Upper lobe of left lung (tissue), 6 donors: Measurements from ENCODE around the gene CCDC158. TPM values are rescaled to one million over a fixed set of nuclear protein-coding genes. Genes with fewer than 3 reads are reported as not detected.
"Not testable (repeated sequence)": the region's sequence is repeated elsewhere in the genome, so short reads cannot be mapped to it uniquely, and the experiment has no call there.

Source experiments
- ATAC-seq, 2 donors: fragments of 200-7000 bp; cut with Tn5 transposase; one replicate each; pipeline ENCODE4 v1.9.1; 2022; ENCODE audit warnings: mild to moderate bottlenecking in 2 of 2, moderate library complexity in 2 of 2; ENCODE audit not compliant: low FRiP score in 2 of 2
- DNase-seq, 2 donors: peaks; one replicate each; pipeline ENCODE4 v3.0.0-alpha.2; 2019 to 2020
- H3K27ac ChIP-seq, 4 donors: fragments of 200-600 bp; sonication (generic); one replicate each; pipeline ENCODE4 v1.5.1; 2016 to 2019
- H3K27me3 ChIP-seq, 4 donors: fragments of 200-600 bp; sonication (generic); one replicate each; pipeline ENCODE4 v1.5.1; 2017 to 2019
- H3K36me3 ChIP-seq, 4 donors: fragments of 200-600 bp; sonication (generic); one replicate each; pipeline ENCODE4 v1.5.1; 2016 to 2019
- H3K4me1 ChIP-seq, 4 donors: fragments of 200-600 bp; sonication (generic); one replicate each; pipeline ENCODE4 v1.5.1; 2018 to 2019
- H3K4me3 ChIP-seq, 4 donors: fragments of 200-600 bp; sonication (generic); one replicate each; pipeline ENCODE4 v1.5.1; 2017 to 2019; ENCODE audit warnings: mild to moderate bottlenecking in 2 of 4, moderate library complexity in 1 of 4
- H3K9me3 ChIP-seq, 4 donors: fragments of 200-600 bp; sonication (generic); one replicate each; pipeline ENCODE4 v1.5.1; 2018 to 2019
- CTCF ChIP-seq, 6 experiments: fragments of 450-650 bp in 4 of 6; fragments of 200-600 bp in 2 of 6; sonication (generic) in 2 of 6; IDR thresholded peaks; one replicate each; pipeline ENCODE4 v1.5.1; 2016 to 2019; ENCODE audit warnings: antibody characterized with exemption in 6 of 6
- EP300 ChIP-seq, 4 donors: sonication (generic); formaldehyde crosslinking; IDR thresholded peaks; one replicate each; pipeline ENCODE4 v1.5.1; 2017; ENCODE audit warnings: antibody characterized with exemption in 4 of 4, control low read depth in 2 of 4
- POLR2A ChIP-seq, 4 donors: fragments of 450-650 bp; IDR thresholded peaks; one replicate each; pipeline ENCODE4 v1.5.1; 2016 to 2017; ENCODE audit warnings: antibody characterized with exemption in 4 of 4, mild to moderate bottlenecking in 2 of 4
- POLR2AphosphoS5 ChIP-seq, 2 donors: sonication (generic); formaldehyde crosslinking; IDR thresholded peaks; one replicate each; pipeline ENCODE4 v1.5.1; 2017; ENCODE audit warnings: antibody characterized with exemption in 2 of 2
- WGBS, 2 donors: methylation state at CpG; one replicate each; pipeline ENCODE4 v1.1.5; 2017 to 2018; 5-methylcytosine and 5-hydroxymethylcytosine counted together
- total RNA-seq, 6 donors: library from RNA; depleted of rRNA in 4 of 6; stranded (reverse); fragments of >200 nt in 4 of 6; gene quantifications; one replicate each; pipeline versions ENCODE4 v1.1.0 to v1.2.1, GENCODE V29; 2016 to 2021
- donor health status: DM: no; HTN: no; CAD: no; lungs with moderate emphysema.
- donor health status: DM: no; HTN: yes; CAD: no; lungs with severe emphysema.

Gene CCDC158
- total RNA-seq, 6 donors from 2014 or later = 0.11 to 1.0 (median 0.37) TPM; not detected in 1

DNA sequence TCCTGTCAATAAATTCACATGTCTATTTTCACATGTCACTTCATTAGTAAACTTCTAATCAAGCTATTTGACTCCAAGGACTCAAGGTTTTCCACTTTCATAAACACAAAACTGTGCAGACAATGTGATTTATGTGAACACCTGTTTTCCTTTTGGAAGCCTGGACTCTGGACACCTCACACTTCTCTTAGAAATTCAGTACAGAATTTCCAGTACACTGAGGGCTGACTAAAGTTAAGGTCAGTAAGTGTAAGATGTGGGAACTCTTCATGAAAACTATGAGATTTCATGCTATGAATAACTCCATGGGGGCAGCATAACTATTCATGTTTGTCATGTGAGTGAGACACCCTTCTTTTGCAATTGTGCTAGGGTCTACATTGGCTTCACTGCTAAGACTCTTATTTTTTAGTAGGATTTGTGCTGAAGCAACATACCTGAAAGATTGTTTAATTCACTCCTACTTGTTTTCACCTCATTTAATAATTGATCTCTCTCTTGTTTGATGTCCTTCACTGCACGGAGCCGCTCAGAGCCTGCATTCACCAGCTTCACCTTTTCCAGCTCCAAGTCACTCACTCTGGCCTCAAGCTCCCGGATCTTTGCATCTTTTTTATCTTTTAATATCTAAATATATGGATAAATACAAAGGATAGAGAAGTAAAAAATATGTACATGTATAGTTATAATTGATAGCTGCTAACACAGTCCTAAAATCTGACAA, 59.1 kb downstream of the CCDC158 start:
- H3K4me3 ChIP-seq = no peak overlapping the region
- H3K36me3 ChIP-seq = no peaks in the 10 kb centered on the region
- no peaks in the 10 kb centered on the region for H3K27me3 ChIP-seq
- DNase-seq (no peak), ATAC-seq (no peak)
- no peak for TF ChIP-seq CTCF (IDR thresholded peaks at IDR 0.05)
- no peak for TF ChIP-seq POLR2A (IDR thresholded peaks at IDR 0.05)
- TF ChIP-seq POLR2AphosphoS5 (IDR thresholded peaks at IDR 0.05) = no peak
- no peak for TF ChIP-seq EP300 (IDR thresholded peaks at IDR 0.05)
- no peaks in the 10 kb centered on the region for H3K4me1 ChIP-seq
- no peak overlapping the region for H3K27ac ChIP-seq
- H3K9me3 ChIP-seq = peaks cover 6 to 28% (median 13%) of the 10 kb centered on the region in 4 donors
- WGBS, 2 donors = 90 to 95% methylated on average over 3 of the region's 3 CpGs

- H3K4me3 ChIP-seq = not testable (repeated sequence)
- H3K9me3 ChIP-seq = peaks cover 6 to 29% (median 13%) of the 10 kb centered on the region in 4 donors
Measured at GRCh38 chr4:76359881-76360466, 61.0 kb downstream of the CCDC158 start.

DNA sequence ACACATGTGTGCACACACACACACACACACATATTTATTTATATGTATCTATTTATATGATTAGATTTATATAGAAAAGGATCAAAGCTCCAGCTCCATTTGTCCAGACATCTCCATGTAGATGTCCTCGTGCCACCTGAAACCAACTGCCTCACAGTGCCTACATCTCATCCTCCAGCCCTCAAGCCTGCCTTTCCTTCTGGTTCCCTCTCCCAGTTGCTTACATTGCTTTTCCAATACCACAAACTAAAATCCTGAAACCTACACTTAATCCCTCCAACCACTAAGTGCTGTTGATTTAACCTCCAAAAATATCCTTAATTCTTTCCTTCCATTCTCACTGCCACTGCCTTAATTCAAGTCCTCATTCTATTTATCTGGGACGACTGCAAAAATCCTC, 63.0 kb downstream of the CCDC158 start:
- WGBS, 2 donors = 82% methylated on average over 2 of the region's 2 CpGs
- no peak for DNase-seq
- Histone ChIP-seq H3K36me3 (no peaks in the 10 kb centered on the region), H3K4me1 (no peaks in the 10 kb centered on the region), H3K4me3 (no peak overlapping the region), H3K27ac (no peak overlapping the region), H3K27me3 (no peaks in the 10 kb centered on the region), H3K9me3 (peaks cover 6 to 29% (median 13%) of the 10 kb centered on the region in 4 donors)
- no peak for ATAC-seq
- TF ChIP-seq POLR2AphosphoS5 (IDR thresholded peaks at IDR 0.05) (no peak), CTCF (IDR thresholded peaks at IDR 0.05) (no peak), POLR2A (IDR thresholded peaks at IDR 0.05) (no peak), EP300 (IDR thresholded peaks at IDR 0.05) (no peak)

More at GRCh38 chr4:76359881-76360466, 61.0 kb downstream of the CCDC158 start:
- not testable (repeated sequence) for H3K27ac ChIP-seq, DNase-seq, H3K4me1 ChIP-seq, H3K36me3 ChIP-seq, H3K27me3 ChIP-seq, ATAC-seq

DNA sequence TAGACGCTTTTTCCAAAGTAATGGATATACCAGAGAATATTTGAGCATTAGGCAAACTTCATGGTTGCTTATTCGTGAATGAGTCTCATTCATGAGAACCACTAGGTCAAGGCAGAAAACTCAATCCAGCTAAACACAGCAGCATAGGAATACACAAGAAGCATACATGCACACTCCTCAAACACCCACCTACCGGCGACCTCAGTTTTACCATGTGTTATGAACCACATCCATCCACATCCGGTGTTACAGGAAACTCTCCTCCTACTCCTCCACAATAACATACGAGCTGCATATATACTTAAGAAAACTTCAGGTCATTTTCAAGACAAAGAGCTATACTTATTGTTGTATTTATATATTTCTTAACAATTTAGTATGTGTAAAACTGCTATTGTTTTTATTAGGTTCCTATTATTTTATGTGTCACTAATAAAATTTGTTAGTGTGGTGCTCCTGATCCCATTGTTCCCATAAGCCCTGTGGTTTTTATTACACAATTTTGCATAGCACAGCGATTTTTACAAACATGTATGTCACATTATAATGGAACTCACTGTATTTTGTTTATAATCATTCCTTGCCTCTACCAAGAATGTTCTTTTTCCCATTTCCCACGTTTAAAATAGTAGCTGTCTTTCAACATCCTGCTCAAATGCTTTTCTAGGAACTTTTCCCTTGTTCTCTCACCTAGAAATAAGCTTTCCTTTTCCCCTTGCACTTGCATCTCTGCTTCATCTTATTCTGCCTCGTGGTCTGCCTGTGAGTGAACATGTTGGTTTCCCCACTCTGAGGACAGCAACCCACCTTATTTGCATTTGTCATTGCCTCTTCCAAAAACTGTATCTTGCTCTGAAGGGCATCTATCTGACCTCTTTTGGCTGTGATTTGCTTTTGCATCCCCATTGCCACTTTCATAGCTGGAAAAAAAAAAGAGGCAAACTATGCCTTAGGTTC, 66.1 kb downstream of the CCDC158 start:
- ATAC-seq (no peak), DNase-seq (no peak)
- H3K27ac ChIP-seq = no peak overlapping the region
- WGBS, 2 donors = 64 to 65% methylated on average over 9 of the region's 9 CpGs
- H3K4me3 ChIP-seq = no peak overlapping the region
- no peaks in the 10 kb centered on the region for H3K36me3 ChIP-seq
- no peaks in the 10 kb centered on the region for H3K4me1 ChIP-seq
- H3K9me3 ChIP-seq = peaks cover 3 to 22% (median 7%) of the 10 kb centered on the region in 4 donors
- H3K27me3 ChIP-seq = no peaks in the 10 kb centered on the region
- no peak for TF ChIP-seq POLR2A (IDR thresholded peaks at IDR 0.05)
- no peak for TF ChIP-seq POLR2AphosphoS5 (IDR thresholded peaks at IDR 0.05)
- TF ChIP-seq CTCF (IDR thresholded peaks at IDR 0.05) = no peak
- TF ChIP-seq EP300 (IDR thresholded peaks at IDR 0.05) = no peak

DNA sequence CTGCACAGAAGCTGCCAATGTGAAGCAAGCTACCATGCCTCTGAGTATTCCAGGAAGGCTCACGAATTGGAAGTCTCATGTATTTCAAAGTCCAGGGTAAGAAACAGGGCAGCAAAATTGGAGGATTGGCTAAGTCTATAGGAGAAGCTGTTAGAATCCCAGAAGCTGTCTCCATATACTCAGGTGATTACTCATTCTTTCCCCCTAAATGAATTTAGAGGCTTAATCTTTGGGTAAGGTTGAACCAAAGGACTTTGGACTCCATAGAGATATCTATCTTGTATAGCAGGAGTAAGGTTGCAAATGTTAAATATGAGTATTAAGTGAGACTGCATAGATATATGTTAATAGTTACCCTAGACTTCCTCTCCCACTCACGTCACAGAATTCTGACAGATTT, 78.1 kb downstream of the CCDC158 start:
- no peak for DNase-seq
- no peak for ATAC-seq
- 57 to 75% methylated on average over 2 of the region's 2 CpGs for whole genome bisulfite sequencing, 2 donors

More for the DNA sequence above, 78.1 kb downstream of the CCDC158 start:
- Histone ChIP-seq H3K36me3 (no peaks in the 10 kb centered on the region), H3K27me3 (no peaks in the 10 kb centered on the region), H3K4me1 (no peaks in the 10 kb centered on the region), H3K9me3 (peaks cover 0 to 5% (median 0%) of the 10 kb centered on the region in 4 donors), H3K4me3 (no peak overlapping the region), H3K27ac (no peak overlapping the region)
- TF ChIP-seq EP300 (IDR thresholded peaks at IDR 0.05) (no peak), POLR2AphosphoS5 (IDR thresholded peaks at IDR 0.05) (no peak), POLR2A (IDR thresholded peaks at IDR 0.05) (no peak), CTCF (IDR thresholded peaks at IDR 0.05) (no peak)
